HG03280 (cell line): ENCODE data around the gene ELF3.
"Not testable (repeated sequence)": the region's sequence is repeated elsewhere in the genome, so short reads cannot be mapped to it uniquely, and the experiment has no call there.

Source experiments
- ATAC-seq: cut with Tn5 transposase; IDR thresholded peaks from one replicate; pipeline ENCODE4 v1.9.1; 2021; ENCODE audit warnings: mild to moderate bottlenecking, moderate library complexity; ENCODE audit not compliant: unreplicated experiment

The ELF3 gene

GRCh38 chr1:202007805-202008489 is 2.4 kb upstream of the ELF3 start:
- no peak for ATAC-seq

DNA sequence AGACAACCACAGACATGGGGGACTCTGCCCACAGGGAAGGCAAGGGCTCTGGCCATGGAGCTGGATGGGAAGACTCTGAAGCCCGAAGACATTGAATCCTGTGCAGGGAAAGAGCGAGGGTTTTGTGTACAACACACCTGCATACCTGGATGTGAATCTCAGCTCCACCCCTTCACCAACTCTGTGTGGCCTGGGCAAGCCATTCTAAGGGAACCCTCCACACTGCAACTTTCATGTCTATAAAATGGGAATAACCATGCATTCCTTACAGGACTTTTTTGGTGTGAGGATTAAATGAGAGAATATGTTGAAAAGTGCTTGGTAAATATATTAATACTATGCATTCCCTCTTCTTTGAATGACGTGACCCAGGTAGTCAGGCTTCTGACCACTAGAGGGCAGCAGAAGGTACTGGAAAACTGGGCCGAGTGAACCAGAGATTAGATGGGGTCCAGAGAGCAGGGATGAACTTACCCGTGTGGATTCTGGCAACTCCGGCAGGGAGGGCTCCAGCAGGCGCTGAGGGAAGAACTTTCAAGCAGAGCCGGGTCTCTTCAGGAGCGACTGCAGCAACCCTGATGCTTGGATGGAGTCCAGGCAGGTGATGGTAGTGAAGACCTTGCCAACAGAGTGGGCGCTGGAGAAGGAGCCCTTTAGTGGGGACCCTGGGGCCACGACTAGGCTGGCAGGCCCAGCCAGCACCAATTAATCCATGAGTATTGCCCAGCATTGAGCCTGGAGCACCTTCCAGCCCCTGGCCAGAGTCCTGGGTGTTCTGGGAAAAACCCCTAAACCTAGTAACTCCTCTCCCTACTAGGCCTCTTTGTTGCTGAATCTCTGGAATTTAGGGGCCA is 834 bp upstream of the ELF3 start:
- peak; percentile 49 for ATAC-seq

DNA sequence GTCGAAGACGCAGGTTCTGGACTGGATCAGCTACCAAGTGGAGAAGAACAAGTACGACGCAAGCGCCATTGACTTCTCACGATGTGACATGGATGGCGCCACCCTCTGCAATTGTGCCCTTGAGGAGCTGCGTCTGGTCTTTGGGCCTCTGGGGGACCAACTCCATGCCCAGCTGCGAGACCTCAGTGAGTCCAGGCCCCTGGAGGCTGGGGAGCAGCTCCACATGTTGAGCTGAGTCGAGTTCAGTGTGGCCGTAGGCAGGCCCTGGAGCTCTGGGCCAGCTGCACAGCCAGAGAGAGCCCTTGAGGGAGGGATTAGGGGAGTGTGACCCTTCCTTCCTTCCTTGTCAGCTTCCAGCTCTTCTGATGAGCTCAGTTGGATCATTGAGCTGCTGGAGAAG is 1.6 kb downstream of the ELF3 start:
- no peak for ATAC-seq

GRCh38 chr1:202012544-202013478 is 2.4 kb downstream of the ELF3 start:
- no peak for ATAC-seq

GRCh38 chr1:202013603-202014002 is 3.2 kb downstream of the ELF3 start:
- ATAC-seq = no peak

- no peak for ATAC-seq
These were observed 3.7 kb downstream of the ELF3 start for GRCh38 chr1:202014060-202014459.

GRCh38 chr1:202014915-202015661 is 4.7 kb downstream of the ELF3 start:
- ATAC-seq = no peak

- no peak for ATAC-seq
These were observed 5.2 kb downstream of the ELF3 start for GRCh38 chr1:202015662-202015937.

GRCh38 chr1:202016022-202016810 is 5.8 kb downstream of the ELF3 start:
- no peak for ATAC-seq

GRCh38 chr1:202016811-202017748 is 6.7 kb downstream of the ELF3 start:
- no peak for ATAC-seq

DNA sequence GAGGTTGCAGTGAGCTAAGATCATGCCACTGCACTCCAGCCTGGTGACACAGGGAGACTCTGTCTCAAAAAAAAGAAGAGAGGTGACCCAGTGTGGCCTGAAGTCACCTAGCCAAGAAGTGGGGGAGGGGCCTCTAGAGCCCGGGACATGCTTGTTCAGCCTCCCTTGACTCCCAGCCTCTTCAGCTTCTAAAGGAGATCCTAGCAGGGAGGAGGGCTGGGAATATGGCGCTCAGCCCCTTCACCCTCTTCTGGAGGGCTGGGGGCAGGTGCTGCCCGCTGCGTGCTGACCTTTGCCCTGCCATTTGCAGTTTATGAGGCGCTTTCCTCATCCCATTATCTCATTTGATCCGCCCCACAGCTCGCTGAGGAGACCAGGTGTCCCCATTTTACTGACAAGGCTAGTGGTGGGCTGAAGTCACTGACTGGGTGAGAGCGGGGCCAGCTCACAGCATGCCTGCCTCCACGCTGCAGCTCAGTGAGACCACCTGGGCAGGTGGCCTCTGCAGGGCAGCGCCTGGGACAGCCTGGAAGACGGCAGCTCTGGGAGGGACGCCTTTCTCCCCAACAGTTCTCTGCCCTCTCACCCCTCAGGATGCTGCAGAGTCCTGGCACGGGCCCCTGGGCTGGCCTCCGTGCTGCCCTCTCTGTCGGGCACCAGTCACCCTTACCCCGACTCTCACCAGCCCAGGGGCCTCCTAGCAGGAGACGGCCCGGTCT is 7.5 kb downstream of the ELF3 start:
- no peak for ATAC-seq

DNA sequence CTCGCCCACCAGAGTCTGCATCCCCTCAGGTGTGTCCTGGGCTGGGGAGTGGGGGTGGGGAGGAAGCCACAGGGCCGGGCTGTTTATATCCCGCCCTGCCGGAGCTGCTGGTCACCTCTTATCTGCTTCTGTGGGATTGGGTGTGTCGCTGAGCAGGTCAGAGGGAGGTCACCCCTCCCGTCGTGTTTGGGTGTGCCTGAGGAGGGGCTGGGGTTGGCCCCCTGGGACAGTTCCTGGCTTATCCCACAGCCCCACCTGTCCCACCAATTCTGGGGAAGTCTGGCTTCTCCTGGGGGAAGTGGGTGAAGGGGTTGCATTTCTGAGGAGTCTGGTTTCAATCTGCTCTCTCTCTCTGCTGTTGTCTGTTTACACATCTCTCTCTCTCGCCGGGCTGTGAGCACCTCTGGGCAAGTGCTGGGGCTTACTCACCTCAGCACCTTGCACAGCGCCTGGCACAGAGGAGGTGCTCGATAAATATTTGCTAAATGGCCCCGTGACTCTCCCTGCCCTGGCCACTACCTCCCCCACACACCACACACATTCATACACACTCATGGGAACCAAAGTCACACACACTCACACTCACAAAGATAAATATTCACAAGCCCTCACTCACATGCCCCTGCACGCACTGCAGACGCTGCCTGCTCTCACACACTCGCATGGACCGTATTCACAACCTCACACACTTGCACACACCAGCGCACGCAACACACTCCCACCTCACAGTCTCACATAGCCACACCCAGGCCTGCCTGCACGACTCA is 8.3 kb downstream of the ELF3 start:
- ATAC-seq = no peak

DNA sequence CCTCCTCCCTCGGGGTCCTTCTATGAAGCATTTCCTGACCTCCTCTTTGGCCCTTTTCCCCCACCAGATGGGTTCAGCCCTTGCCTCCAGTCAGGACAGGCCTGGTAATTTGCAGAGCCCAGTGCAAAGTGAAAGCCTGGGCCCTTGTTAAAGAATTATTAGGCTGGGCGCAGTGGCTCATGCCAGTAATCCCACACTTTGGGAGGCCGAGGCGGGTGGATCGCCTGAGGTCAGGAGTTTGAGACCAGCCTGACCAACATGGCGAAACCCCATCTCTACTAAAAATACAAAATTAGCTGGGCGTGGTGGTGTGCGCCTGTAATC is 8.8 kb downstream of the ELF3 start:
- not testable (repeated sequence) for ATAC-seq

GRCh38 chr1:202023001-202023433 is 12.6 kb downstream of the ELF3 start:
- ATAC-seq = no peak

- no peak for ATAC-seq
These were observed 18.8 kb downstream of the ELF3 start for GRCh38 chr1:202029171-202029665.

GRCh38 chr1:202029727-202030126 is 19.3 kb downstream of the ELF3 start:
- ATAC-seq = no peak

GRCh38 chr1:202031796-202032195 is 21.4 kb downstream of the ELF3 start:
- no peak for ATAC-seq
